ENCODE measurements around the gene PDE9A. TPM values are rescaled to one million over a fixed set of nuclear protein-coding genes. Genes with fewer than 3 reads are reported as not detected.

PDE9A gene
- total RNA-seq, 1 donor from 2014 or later, result 1.4 TPM

DNA sequence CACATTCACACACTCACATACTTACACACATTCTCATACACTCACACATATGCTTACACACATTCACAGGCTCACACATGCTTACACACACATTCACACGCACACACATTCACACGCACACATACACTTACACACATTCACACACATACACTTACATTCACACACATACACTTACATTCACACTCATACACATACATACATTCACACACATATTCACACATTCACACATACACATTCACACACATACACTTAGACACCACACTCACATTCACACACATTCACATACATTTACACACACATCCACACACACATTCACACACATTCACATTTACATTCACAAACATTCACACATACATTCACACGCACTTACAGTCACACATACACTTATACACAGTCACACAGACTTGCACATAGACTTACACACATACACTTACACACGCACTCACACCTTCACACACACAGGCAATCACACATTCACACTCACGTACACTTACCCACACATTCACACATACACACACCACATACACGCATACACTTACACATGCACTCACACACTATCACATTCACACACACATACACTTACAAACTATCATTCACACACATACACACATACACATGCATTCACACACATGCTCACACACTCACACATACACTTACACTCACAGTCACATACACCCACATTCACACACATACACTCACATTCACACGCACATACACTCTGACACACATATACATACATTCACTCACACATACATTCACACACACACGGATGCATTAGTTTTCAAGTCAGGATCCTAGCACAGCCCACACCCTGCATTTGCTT, 16.8 kb downstream of the PDE9A start:
- DNase-seq (ENCODE audit: low read depth in 2 of 2), result no peak

DNA sequence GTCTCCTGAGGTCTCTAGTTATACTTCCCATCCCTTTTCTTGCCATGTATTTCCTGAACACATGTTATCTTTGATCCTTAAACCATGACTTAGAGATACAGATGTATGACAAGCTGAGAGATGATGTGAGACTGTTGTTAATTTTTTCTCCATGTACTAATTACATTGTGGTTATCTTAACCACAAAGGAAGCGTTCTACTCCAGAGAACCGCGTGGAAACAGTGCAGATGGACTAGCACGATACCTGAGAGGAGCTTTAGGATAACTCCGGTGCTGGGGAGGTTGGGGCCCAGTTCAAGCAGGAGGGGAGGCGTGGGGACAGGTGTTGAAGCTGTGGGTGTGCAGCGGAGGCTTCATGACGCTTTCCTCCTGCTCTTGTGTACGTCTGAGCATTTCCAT, 17.5 kb downstream of the PDE9A start:
- DNase-seq (ENCODE audit: low read depth in 2 of 2), result no peak

DNA sequence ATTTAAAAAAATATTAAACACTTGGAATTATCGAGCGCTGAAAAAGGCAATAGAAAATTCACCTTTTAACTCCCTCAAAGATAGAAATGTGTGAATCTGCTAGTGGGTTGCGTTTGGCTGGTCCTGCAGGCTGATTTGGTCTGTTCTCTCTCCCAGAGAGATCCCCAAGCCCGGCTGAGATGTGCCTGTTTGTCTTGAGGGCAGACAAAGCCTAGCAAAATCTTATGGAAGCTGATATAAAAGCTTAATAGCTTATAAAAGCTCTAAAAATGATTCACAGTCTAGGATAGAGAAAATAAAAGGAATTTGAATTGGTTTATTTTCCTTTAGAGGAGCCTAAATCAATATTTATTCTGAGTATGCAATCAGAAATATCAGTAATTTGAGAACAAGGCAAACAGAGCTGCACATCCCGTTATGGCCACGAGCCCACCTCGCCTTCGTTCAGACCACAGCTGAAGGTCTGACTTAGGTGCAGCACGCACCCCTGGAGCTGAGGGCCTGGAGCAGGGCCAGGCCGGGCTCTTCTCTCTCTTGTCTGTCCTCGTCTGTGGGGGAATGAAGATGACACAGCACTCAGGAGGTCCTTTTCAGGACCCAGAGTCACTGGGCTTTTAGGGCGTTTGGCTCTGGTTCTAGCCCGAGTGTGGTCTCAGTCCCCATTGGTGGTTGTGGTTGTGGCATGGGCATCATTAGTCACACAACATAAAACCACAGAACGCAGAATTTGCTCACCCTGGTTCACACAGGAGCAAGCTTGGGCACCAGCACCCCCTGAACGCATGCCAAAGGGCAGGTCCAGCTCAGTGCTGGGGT, 18.6 kb downstream of the PDE9A start:
- DNase-seq (ENCODE audit: low read depth in 2 of 2), result no peak

DNA sequence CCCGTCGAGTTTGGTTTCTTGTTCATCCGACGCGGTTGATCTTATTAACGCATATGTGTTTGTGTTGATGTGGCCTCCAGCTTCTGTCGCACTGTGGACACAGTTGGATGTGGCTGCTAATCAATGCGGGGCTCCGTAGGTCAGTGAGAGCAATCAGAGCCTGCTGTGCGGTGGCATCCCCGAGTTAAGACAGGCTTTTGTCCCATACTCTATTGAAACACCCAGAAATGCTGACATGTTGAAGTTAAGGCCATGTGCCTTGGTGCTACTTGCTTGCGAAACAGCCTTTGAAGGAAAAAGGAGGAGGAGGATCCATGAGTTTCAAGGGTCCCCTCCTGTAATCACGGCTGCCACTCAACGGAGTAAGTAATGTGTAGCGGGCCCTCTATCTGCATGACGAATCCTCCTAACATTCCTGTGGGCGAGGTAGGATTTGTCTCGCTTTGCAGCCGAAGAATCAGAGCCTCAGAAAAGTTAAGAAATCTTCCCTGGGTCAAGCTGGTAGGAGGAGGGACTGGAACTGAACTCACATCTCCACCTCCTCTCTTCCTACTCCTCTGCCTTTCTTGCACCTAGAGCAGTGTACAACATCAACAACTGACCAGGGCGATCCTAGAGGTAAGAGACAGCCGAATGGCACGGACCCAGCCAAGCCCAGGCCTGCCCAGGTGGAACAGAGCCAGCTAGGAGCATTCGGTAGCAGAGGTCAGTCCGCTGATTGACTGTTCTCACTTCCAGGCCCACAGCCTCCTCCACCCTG, 19.5 kb downstream of the PDE9A start:
- no peak for DNase-seq (ENCODE audit: low read depth in 2 of 2)

DNA sequence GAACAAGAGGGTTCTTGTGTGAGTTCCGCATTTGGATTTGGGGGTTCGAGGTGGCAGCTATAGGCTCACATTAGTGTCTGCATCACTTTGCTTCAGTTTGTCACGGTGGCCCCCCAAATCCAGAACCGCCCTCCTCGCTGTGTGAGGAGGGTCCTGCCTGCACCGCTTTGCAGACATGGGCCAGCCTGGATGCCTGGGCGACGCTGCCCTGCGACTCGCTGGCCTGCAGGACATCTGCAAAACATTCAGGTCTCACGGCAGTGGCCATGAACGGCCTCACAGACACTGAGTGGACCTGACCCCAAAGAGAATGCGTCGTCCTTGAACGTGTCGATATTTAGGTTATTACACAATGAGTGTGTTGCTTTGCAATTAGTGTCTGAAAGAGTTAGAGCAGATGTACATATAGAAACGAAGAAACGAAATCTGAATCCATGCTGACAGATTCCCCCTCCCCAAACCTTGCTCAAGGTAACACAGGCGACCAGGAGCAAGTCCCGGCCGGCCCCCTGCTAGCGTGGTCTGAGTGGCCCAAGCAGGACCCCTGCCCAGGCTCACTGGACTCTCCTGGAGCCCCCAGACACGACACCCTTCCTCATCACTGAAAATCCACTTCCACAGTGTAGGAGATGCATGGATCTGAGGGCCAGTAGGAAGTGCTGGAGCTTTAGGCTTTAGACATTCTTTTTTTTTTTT, 20.4 kb downstream of the PDE9A start:
- no peak for DNase-seq (ENCODE audit: low read depth in 2 of 2)

DNA sequence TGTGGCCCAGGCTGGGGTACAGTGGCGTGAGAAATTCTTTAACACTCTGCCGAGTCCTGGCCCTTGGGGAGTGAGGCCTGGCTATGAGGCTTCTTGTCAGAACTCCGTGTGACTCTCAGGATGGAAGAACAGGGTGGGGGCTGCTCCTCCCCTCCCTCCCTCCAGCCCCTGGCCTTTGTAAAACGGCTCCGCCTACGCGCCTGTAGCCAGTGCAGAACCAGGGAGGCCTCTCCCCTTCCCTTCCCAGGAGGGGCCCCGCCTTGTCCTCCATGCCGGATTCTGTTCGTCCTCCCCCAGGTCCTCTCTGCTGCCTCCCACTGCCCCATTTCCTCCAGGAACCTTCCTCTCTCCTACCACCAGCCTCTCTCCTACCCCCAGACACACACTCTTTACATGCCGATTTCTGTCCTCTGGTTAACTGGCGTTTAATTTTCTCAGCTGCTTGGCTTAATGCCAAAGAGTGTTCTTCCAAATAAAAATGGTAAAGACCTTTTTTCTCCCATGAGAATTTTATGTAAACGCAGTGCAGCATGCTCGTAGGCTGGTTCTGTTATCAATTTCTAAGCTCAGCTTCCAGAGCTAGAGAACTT, 21.0 kb downstream of the PDE9A start:
- no peak for DNase-seq (ENCODE audit: low read depth in 2 of 2)

DNA sequence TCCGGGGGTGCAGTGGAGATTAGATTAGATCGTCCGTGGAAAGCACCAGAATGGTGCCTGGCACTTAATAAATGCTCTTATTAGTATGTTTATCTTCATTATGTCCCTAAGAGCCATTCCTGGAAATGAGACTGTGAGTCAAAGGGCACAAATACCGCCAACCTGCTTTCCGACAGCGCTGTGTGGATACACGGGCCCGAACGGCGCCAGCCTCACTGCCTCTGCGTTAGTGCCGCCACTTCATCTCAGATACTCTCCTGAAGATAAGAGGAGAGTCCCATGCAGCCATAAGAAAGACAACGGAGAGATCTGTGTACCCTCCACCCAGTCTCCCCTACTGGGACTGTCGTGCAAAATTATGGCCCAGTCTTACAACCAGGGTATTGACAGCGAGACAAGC, 22.0 kb downstream of the PDE9A start:
- DNase-seq (ENCODE audit: low read depth in 2 of 2), result no peak

DNA sequence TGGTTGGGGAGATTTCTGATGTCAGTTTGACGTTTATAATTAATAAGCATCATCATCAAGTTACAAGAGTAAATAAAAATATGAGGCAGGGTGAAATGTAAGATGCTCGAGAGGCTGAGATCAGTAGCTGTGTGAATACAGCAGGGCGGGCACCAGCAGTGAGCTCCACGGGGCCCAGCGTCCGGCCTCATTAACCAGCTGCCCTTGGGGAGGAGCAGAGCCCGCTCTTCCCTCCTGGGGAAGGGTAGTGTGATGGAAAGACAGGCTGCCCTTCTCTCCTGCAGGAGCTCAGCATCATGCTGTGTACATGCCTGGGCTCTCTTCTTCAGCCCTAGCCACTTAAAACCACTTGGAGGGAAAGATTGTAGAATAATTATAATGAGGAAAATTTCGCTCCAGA, 23.4 kb downstream of the PDE9A start:
- DNase-seq (ENCODE audit: low read depth in 2 of 2), result no peak

DNA sequence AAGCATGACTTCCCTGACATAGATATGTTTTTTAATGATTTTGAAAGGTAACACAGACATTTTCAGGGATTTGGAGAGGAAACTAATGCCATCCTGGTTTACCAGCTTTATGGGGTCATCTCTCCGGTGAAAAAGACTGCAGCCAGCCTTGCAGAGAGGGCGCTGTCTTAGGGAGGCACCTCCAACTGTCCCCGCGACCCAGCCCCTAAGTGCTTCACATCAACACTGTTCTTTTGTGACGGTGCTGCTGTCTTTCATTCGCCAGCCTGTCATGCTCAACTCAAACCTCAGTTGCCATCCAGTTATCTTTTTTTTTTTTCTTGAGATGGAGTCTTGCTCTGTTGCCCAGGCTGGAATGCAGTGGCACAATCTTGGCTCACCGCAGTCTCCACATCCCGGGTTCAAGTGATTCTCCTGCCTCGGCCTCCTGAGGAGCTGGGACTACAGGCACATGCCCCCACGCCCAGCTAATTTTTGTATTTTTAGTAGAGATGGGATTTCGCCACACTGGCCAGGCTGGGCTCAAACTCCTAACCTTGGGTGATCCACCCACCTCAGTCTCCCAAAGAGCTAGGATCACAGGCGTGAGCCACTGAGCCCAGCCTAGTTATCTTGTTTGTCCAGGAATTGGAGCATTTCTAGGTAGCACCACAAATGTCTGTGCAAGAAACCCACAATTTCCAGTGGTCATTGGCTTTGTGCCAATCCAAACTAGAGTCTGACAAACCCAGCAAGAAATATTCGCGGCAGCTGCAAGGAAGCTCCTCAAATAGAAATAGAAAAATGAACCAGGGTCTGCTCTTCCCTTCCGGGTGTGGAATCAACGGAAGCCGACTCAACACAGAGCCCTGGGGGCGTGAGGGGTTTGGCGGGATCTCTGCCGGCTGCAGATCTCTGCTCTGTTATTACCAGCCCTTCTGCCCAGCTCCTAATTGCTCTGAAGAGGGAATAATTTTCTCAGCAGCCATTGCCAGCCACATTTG, 24.2 kb downstream of the PDE9A start:
- DNase-seq (ENCODE audit: low read depth in 2 of 2), result peak; percentile 44 to 82

DNA sequence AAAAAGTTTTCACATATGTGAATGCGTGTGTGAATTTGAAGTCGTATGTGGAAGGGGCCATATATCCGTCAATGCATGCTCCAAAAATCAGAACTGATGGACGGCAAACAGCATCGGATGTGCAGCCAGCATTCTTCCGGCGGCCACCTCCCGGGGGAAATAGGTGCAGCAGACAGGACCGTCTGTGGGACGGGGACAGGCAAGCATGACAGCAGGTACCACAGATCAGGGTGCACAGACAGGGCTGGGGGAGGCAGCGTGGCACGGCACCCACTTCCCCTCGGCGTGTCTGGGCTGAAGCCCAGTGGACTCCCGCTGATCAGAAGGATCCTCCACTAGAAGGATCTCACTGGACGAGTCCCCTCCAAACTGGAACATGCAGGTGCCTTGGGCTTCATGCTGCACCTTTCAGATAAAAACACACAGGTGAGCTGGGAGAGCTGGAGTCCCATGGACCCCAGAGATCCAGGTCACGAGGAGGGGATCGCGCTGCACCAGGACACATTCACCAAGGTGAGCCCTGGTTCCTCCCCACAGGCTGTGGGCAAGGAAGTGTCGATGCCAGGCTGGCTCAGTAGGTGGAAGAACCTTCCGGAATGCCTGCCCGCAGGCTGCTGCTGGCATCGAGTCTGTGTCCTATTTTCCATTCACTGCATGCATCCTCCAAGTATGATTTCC, 25.3 kb downstream of the PDE9A start:
- no peak for DNase-seq (ENCODE audit: low read depth in 2 of 2)

DNA sequence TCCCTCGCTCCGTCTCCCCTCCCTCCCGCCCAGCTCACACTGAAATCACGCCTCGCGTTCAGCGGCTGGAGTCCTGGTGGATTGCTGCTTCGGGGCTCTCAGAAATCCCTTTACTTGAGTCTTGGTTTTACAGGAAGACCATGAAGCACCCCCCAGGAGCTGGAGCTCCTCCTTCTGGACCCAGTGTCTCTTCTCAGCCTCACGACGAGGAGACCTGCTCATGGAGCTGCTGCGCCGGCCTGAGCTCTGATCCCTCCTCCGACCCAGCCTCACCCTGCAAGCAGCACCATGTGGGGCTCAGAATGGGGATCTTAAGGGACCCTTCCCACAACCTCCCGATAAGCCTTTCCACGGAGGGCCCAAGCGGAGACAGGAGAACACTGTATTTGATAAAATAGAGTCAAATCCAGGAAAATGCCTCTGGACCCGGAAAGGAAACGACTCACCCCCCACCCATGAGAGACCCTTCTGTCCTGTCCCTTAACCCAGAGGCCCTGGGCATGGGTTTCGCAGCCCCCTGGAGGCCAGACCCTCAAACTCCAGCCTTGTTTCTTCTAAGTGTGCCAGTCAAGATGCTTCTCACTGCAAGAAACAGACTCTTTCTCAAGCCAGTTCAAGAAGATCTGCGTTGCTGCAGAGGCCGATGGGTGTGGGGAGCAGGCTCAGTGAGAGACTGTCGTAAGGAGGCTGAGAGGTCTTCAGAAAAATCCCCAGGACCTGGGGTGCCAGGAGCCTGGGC, 26.1 kb downstream of the PDE9A start:
- no peak for DNase-seq (ENCODE audit: low read depth in 2 of 2)

DNA sequence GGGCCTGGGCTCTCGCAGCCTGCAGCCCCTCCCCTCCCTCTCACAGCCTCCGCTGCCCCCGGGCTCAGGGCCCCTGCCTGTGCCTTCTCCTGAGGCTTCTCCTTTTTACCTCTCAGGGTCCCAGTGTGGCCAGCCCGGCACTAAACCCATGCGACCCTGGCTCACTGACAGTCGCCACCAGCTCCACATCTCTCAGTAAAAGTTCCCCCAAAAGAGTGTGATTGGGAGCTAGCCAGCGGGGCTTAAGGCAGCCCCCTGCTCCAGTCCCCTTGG, 26.6 kb downstream of the PDE9A start:
- no peak for DNase-seq (ENCODE audit: low read depth in 2 of 2)

DNA sequence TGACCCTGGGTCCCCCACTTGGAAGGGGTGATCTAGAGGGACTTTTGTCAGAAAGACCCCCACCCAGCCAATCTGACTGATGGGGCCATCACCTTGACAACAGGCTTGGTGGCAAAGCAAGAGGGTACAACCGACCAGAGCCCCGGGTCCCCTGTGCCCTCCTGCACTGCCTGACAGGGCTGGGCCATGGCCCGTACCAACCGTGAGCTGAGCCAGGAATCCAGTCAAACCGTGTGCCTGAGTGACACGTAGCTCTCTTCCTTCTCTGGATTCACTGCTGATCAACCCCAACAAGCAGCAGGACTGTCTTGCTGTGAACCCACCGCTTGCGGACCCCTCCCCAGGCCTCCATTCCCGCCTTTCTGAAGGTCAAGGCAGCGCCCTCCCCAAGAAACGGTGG, 27.0 kb downstream of the PDE9A start:
- DNase-seq (ENCODE audit: low read depth in 2 of 2), result no peak

DNA sequence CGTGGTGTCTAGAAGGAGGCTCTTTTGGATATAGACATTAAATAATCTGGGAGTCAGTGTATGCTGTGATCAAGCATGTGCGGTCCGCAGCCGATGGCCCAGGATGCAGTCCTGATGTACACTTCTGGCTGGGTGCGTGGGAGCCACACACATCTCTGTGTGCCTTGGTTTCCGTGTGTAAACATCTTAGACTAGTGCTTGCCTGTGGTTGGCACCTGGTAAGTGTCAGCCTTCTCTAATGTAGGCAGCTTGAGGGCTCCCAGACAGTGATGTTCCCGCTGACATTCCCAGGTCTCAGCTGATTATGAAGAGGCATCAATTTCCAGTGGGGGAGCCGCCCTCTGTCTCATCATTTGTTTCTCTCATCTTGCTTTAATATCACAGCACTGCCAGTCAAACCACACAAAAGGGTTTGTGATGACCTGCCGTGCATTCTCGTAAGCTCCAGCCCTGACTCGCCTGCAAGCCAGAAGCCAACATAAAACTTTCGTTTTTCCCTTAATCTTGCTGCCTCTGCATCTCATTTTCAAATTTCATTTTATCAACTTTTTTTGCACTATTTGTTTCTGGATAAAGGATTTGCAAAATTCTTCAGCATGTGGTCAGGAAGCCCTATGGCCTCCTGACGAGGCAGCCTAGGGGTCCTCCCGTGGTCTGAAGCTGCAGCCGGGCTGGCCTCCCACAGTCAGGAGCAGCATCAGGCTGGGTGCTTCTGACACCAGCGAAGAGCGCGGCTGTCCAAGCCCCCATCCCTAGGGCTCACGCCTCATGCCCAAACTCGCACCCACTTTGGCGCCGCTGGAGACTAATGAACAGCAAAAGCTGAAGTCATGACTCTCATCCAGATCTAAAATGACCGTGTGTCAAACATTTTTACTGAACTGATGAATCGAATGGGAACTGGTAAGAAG, 28.1 kb downstream of the PDE9A start:
- DNase-seq (ENCODE audit: low read depth in 2 of 2), result no peak

DNA sequence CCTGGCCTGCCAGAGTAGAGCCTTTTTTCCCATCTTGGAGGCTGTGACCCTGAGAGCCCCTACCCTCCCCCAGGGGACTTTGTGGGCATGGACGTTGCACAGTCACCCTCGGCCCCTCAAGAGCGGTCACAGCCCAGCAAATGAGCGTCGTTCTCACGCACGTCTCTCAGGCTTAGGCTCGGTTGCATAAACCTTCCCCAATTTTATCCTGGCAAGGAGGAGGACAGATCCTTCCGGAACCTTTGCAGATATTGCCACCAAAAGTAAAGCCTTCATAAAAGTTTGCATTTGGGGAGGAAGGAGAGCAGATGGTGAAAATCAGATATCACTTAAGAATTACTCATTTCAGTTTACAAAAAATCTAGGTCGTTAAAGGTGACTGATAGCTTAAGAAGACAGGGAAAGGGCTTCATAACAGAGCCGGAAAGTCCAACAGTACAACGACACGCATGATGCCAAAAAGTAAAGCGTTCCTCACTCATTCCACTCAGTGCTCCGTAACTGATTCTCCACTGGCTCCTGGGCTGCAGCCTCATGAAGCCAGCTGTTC, 29.3 kb downstream of the PDE9A start:
- DNase-seq (ENCODE audit: low read depth in 2 of 2), result no peak

DNA sequence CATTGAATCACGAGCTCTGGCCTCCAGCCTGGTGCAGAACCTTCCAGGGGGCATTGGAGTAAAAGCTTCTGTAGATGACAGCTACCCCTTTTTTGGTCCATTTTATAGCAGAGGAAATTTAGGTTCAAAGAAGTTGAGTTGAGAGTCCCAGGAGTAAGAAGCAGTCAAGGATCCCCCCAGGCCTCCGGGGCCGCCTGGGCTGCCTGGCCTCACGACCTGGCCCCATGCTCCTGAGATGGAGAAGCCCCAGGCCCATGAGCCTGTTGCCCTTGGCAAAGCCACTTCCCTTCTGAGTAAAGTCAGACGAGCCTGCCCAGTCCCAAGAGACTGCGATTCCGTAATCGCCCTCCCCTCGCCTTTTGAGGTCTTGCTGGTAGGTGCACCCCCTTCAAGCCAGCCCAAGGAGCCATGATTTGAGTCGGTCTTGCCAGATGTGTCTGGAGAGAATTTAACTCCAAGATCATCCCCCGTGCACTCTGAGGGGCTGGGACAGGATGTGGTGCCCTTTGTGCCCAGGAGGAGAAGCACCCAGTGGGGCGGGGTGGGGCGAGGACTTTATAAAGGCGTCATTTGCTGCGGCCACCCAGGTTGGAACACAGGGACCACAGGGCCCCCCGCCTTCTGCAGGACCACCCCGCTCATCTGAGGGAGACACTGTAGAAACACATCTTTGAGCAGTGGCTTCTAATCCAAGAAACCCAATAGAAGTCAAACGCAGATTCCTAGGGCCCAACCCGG, 30.1 kb downstream of the PDE9A start:
- no peak for DNase-seq (ENCODE audit: low read depth in 2 of 2)

All from dermis microvascular lymphatic vessel endothelial cell (primary cell).